RWPE2 (cell line): ENCODE measurements around the gene HDAC4.

Source experiments
- ATAC-seq: fragments of 200-7000 bp; cut with Tn5 transposase; 3 replicates; pipeline ENCODE4 v1.9.1; 2021; ENCODE audit warnings: low read depth
- DNase-seq: peaks from one replicate; pipeline ENCODE4 v3.0.0-alpha.2; 2020; ENCODE audit warnings: low spot score
- H3K27ac ChIP-seq: fragments of 450-650 bp; 2 replicates; pipeline ENCODE4 v1.5.1; 2017; ENCODE audit warnings: mild to moderate bottlenecking; ENCODE audit not compliant: poor library complexity, severe bottlenecking
- H3K27me3 ChIP-seq: fragments of 250-450 bp; sonication (Bioruptor Pico); 2 replicates; pipeline ENCODE4 v1.5.1; 2021; ENCODE audit warnings: mild to moderate bottlenecking, moderate library complexity; ENCODE audit not compliant: insufficient read depth, poor library complexity, severe bottlenecking
- H3K36me3 ChIP-seq: fragments of 250-450 bp; sonication (Bioruptor Pico); 2 replicates; pipeline ENCODE4 v1.5.1; 2020; ENCODE audit warnings: low read depth, mild to moderate bottlenecking, moderate library complexity
- H3K4me1 ChIP-seq: fragments of 250-450 bp; sonication (Bioruptor Pico); 2 replicates; pipeline ENCODE4 v1.5.1; 2021; ENCODE audit warnings: mild to moderate bottlenecking, moderate library complexity; ENCODE audit not compliant: insufficient read depth, poor library complexity, severe bottlenecking
- H3K4me3 ChIP-seq: fragments of 250-450 bp; sonication (Bioruptor Pico); 2 replicates; pipeline ENCODE4 v1.5.1; 2021; ENCODE audit warnings: mild to moderate bottlenecking, moderate library complexity; ENCODE audit not compliant: severe bottlenecking
- H3K9me3 ChIP-seq: fragments of 250-450 bp; sonication (Bioruptor Pico); 2 replicates; pipeline ENCODE4 v1.5.1; 2021; ENCODE audit warnings: mild to moderate bottlenecking, moderate library complexity; ENCODE audit not compliant: severe bottlenecking
- CTCF ChIP-seq: fragments of 450-650 bp; IDR thresholded peaks from one replicate; pipeline ENCODE4 v1.5.1; 2017; ENCODE audit warnings: mild to moderate bottlenecking, moderate library complexity; ENCODE audit not compliant: poor library complexity, severe bottlenecking

HDAC4 gene

GRCh38 chr2:239015218-239015900 lies 385.5 kb downstream of the HDAC4 start:
- no peak for TF ChIP-seq CTCF
- H3K4me1 ChIP-seq: no peaks in the 10 kb centered on the region
- no peaks in the 10 kb centered on the region for H3K9me3 ChIP-seq
- H3K36me3 ChIP-seq: no peaks in the 10 kb centered on the region
- H3K4me3 ChIP-seq: no peak overlapping the region
- no peak for DNase-seq
- no peak overlapping the region for H3K27ac ChIP-seq
- ATAC-seq: no peak
- peaks cover 3% of the 10 kb centered on the region for H3K27me3 ChIP-seq

- Histone ChIP-seq H3K4me3 (no peak overlapping the region), H3K27ac (no peak overlapping the region), H3K27me3 (peaks cover under 1% of the 10 kb centered on the region), H3K36me3 (no peaks in the 10 kb centered on the region), H3K9me3 (no peaks in the 10 kb centered on the region), H3K4me1 (no peaks in the 10 kb centered on the region)
- no peak for TF ChIP-seq CTCF
- no peak for ATAC-seq
- no peak for DNase-seq
Observed at GRCh38 chr2:239014458-239015217, 386.2 kb downstream of the HDAC4 start.

GRCh38 chr2:239013678-239013976 lies 387.2 kb downstream of the HDAC4 start:
- no peaks in the 10 kb centered on the region for H3K9me3 ChIP-seq
- H3K27me3 ChIP-seq: no peaks in the 10 kb centered on the region
- H3K27ac ChIP-seq: no peak overlapping the region
- no peak overlapping the region for H3K4me3 ChIP-seq
- H3K36me3 ChIP-seq: no peaks in the 10 kb centered on the region
- no peak for TF ChIP-seq CTCF
- ATAC-seq (no peak), DNase-seq (no peak)
- no peaks in the 10 kb centered on the region for H3K4me1 ChIP-seq

- DNase-seq: no peak
- Histone ChIP-seq H3K4me3 (no peak overlapping the region), H3K27ac (no peak overlapping the region), H3K27me3 (no peaks in the 10 kb centered on the region), H3K36me3 (no peaks in the 10 kb centered on the region), H3K9me3 (no peaks in the 10 kb centered on the region), H3K4me1 (no peaks in the 10 kb centered on the region)
- no peak for TF ChIP-seq CTCF
- ATAC-seq: no peak
Observed at GRCh38 chr2:239012936-239013677, 387.7 kb downstream of the HDAC4 start.
